ENCODE measurements around the gene CCDC51. TPM values are rescaled to one million over a fixed set of nuclear protein-coding genes. Genes with fewer than 3 reads are reported as not detected.

The CCDC51 gene
- total and polyA plus RNA-seq, 9 of the 15 experiments (the other 6 are each of a cell fraction or from before 2014, with no cell fraction given): 6.5 to 18.6 (median 15.7) TPM

GRCh38 chr3:48434591-48435222, 5.2 kb downstream of the CCDC51 start (continued):
- TF ChIP-seq ZNF282 (CRISPR knock-in tag; IDR thresholded peaks at IDR 0.05): no peak
- no peak for TF ChIP-seq MEF2A (IDR thresholded peaks at IDR 0.05; ENCODE audit: control insufficient read depth, low read depth, low read length)
- no peak for TF ChIP-seq ZNF644 (tag; IDR thresholded peaks at IDR 0.05; ENCODE audit: low read depth)
- peak; percentile 84 for TF ChIP-seq NFIC (IDR thresholded peaks at IDR 0.05)

- 0 out of 4 replicates have a peak overlapping the region, but pooled peaks of 1 of the 2 experiments have one; percentile 29 for H3K9ac ChIP-seq (ENCODE audit: insufficient read depth in 1 of 2, low read depth in 2 of 2, low read length in 2 of 2)
- intact Hi-C loops (cut with micrococcal nuclease): no loop called here
- H3K79me2 ChIP-seq (ENCODE audit: control insufficient read depth, insufficient read depth, low read length): peaks cover 2% of the 10 kb centered on the region; the same call in 2 of the 3 replicates
- in situ Hi-C loops (cut with MboI): loop anchor here (10.0 kb wide), 2 partner anchors 199 to 239 kb away; no protein-coding TSS in a partner anchor
- no peaks in the 10 kb centered on the region for H3K27me3 ChIP-seq (ENCODE audit: control insufficient read depth in 2 of 2, insufficient read depth in 2 of 2, low read length in 2 of 2)
- ATAC-seq (no peak), FAIRE-seq (no peak), DNase-seq (ENCODE audit: extremely low read depth in 1 of 4, low spot score in 3 of 4) (no peak)
- TF ChIP-seq BRF1 (IDR thresholded peaks at IDR 0.05; ENCODE audit: borderline replicate concordance, extremely low read depth, insufficient read length): no peak
- TF ChIP-seq SMARCE1 (IDR thresholded peaks at IDR 0.05): no peak
- TF ChIP-seq TCF7L2 (IDR thresholded peaks at IDR 0.05; ENCODE audit: low read depth, low read length): no peak
- TF ChIP-seq CEBPB (tag; IDR thresholded peaks at IDR 0.05): no peak
- no peak for TF ChIP-seq BMI1 (IDR thresholded peaks at IDR 0.05; ENCODE audit: low read length)
- no peak for TF ChIP-seq RBM15 (IDR thresholded peaks at IDR 0.05; ENCODE audit: insufficient read depth, low read length)
- no peak for TF ChIP-seq ARID2 (IDR thresholded peaks at IDR 0.05)
- TF ChIP-seq SRSF1 (IDR thresholded peaks at IDR 0.05; ENCODE audit: low read depth, low read length): no peak
- no peak for TF ChIP-seq PHB (CRISPR knock-in tag; IDR thresholded peaks at IDR 0.05)
- TF ChIP-seq MTF1 (CRISPR knock-in tag; IDR thresholded peaks at IDR 0.05; ENCODE audit: borderline replicate concordance): no peak
- TF ChIP-seq GMEB1 (CRISPR knock-in tag; IDR thresholded peaks at IDR 0.05): no peak
- no peak for TF ChIP-seq CGGBP1 (CRISPR knock-in tag; IDR thresholded peaks at IDR 0.05)
- no peak for TF ChIP-seq TBP (optimal IDR thresholded peaks at IDR 0.05; ENCODE audit: low read depth, low read length)
- no peak for TF ChIP-seq CTBP1 (IDR thresholded peaks at IDR 0.05; ENCODE audit: borderline replicate concordance)
- no peak for TF ChIP-seq ZNF780A (CRISPR knock-in tag; IDR thresholded peaks at IDR 0.05)
- 91% methylated on average over 11 of the region's 12 CpGs for WGBS (ENCODE audit: insufficient coverage, low coverage, missing lambda C conversion rate)
- peaks cover 14 to 25% of the 10 kb centered on the region in 2 experiments; a peak in 4 of 5 replicates for H3K4me1 ChIP-seq (replicated peaks in 1 of 2; ENCODE audit: control insufficient read depth in 2 of 2, insufficient read depth in 2 of 2, low read length in 2 of 2)
- H3K9me3 ChIP-seq (replicated peaks; ENCODE audit: control insufficient read depth, insufficient read depth, low read depth, low read length): no peaks in the 10 kb centered on the region
- no peak overlapping the region for H3K4me2 ChIP-seq (ENCODE audit: insufficient read depth, low read length)
- CTCF ChIA-PET (ENCODE audit: low intra/inter-chr PET ratio): interaction anchor here (1.7 to 4.6 kb wide), 3 partner anchors 33 to 239 kb away, joined by 5 to 59 read pairs (median 10); no protein-coding TSS in a partner anchor
- peaks cover 32% of the 10 kb centered on the region; the same call in 2 of the 3 replicates for H3K36me3 ChIP-seq (ENCODE audit: control insufficient read depth, insufficient read depth, low read length)
- POLR2A ChIA-PET: no interaction called here
- H3K27ac ChIP-seq (ENCODE audit: extremely low read depth, low read depth, low read length): no peak overlapping the region
- BruUV-seq (replicated peaks): no TSS peak
- no peak overlapping the region for H2AFZ ChIP-seq (ENCODE audit: low read depth, low read length)
- H3K4me3 ChIP-seq: no peak overlapping the region
- no peaks in the 10 kb centered on the region for H4K20me1 ChIP-seq (replicated peaks; ENCODE audit: control insufficient read depth, insufficient read depth, low read length)
- no peaks in the 10 kb centered on the region for H3K9me1 ChIP-seq (ENCODE audit: control insufficient read depth, insufficient read depth, low read length)
Observed at GRCh38 chr3:48433472-48434118, 6.3 kb downstream of the CCDC51 start.

Measured in K562 (cell line).